DOHH2 (cell line): Measurements from ENCODE around the gene MED25.

Experiments
- CTCF ChIP-seq: fragments of 200-600 bp; sonication (generic); IDR thresholded peaks from one replicate; pipeline ENCODE4 v1.5.1; 2014; ENCODE audit warnings: antibody characterized with exemption, mild to moderate bottlenecking, low read depth, low read length; ENCODE audit not compliant: poor library complexity, severe bottlenecking
- EZH2phosphoT487 ChIP-seq: fragments of 200-600 bp; sonication (generic); IDR thresholded peaks from 2 replicates; pipeline ENCODE4 v1.6.1; 2017; ENCODE audit warnings: borderline replicate concordance, mild to moderate bottlenecking, antibody characterized with exemption, low read length, moderate library complexity, mixed read lengths

- no peak for TF ChIP-seq EZH2phosphoT487
- TF ChIP-seq CTCF = no peak
Observed at GRCh38 chr19:49883094-49883493, 65.0 kb downstream of the MED25 start.
